HG03521 (cell line): ENCODE data around the gene TNNC1.

Source experiments
- ATAC-seq: cut with Tn5 transposase; IDR thresholded peaks from one replicate; pipeline ENCODE4 v1.9.1; 2021; ENCODE audit warnings: mild to moderate bottlenecking, moderate library complexity; ENCODE audit not compliant: unreplicated experiment

TNNC1 gene

DNA sequence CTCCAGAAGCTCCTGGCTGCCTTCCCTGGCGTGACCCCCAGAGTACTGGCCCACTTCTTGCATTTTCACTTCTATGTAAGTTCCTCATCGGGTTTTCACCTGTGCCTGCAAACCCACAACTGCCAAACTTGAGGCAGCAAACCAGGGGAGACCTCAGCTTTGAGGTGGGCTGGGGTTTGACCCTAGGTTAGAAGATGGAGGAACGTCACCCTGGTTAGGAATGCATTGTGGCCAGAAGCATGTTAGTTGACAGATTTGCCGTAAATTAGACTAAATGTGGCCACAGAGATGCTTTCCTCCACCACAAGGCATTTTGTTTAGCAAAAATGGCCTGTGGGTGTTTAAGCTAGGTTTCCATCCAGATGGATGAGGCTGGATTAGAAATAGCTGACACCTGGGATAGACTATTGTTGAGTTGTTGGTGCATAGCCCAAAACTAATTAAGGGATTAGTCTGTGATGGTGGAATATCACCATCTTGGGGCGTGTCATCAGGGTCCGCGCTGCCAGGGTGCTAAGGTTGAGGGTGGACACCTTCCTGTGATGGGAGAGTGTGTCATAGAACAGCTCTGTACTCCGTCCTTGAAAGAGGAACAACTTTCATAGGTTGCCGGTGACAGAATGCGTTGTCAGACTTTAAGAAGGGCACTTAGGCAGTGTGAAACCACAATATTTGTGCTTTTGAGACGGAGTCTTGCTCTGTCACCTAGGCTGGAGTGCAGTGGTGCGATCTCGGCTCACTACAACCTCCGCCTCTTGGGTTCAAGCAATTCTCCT is 5.1 kb upstream of the TNNC1 start:
- ATAC-seq: no peak

DNA sequence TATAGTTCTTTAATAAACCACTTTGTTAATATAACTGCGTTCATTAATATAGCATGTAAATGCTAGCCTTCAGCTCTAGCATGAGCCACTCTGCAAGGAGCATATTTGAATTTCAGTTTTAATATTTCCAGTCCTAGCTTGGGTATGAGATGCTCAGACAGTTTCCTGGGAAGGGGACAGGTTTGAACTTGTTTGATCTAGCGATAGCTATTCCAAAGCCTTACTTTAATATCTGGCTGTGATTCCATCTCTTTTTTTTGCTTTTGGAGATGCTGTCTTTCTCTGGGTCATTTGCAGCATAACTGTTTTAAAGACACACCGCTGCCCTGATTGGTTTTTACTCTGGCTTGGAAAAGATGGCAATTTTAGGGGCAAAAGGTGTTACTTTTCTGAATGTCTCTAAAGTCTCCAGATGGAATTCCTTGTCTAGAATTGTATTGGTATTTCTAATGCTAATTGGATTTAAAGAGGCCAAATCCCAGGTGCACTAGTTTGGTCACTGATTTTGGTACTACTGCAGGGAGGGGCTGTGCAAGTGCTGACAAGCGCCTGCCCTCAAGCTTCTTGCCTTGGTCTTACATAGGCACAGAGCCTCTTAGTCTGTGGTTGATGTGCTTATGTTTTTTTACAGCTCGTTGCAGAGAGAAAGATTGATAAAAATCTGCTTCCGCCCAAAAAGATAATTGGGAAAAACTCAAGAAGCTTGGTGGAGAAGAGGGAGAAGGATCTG is 4.4 kb upstream of the TNNC1 start:
- ATAC-seq: no peak

DNA sequence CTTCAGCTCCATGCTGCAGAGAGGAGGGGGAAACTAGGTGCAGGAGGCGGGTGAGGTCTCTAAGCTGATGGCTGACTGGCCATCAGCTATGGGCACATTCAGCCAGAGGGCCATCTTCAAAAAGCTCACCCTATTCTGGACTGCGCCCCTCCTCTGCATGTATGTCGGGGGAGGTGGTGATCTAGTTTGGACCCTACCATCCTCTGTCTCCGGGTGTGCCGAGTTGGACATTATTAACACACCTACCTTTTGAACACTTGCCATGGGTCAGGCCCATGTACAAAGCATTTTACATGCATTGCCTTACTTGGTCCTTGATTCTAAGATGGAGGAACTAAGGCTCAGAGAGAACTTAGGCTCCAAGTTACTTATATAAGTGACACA is 3.0 kb upstream of the TNNC1 start:
- no peak for ATAC-seq

DNA sequence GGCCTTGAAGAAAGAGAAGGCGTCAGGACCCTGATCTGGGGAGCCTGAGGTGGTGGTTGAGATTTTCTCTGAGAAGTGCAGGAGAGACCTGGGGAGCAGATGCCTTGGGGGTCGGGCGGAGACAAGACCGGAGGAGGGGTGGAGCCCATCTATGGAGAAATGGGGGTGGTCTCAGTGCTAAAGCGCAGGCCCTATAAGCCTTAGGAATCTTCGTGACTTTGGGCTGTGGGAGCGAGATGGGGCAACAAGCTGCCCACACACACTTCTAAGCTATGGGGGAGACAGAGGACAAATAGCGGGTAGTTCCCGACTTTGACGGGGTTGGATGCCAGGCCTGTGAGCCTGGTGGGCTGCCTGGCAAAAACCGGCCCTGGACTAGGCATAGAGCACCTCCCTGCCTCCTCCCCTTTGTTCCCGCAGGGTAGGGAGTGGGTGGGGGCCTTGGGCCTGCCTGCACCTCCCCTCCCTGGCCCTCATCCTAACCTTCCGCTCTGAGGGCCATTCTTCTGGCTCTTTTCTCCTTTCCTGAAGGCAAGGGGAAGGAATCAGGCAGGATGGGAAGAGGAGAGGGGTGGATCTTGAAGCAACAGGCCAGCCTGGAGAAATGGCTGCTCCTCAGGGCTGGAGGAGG is 2.4 kb upstream of the TNNC1 start:
- ATAC-seq: no peak

DNA sequence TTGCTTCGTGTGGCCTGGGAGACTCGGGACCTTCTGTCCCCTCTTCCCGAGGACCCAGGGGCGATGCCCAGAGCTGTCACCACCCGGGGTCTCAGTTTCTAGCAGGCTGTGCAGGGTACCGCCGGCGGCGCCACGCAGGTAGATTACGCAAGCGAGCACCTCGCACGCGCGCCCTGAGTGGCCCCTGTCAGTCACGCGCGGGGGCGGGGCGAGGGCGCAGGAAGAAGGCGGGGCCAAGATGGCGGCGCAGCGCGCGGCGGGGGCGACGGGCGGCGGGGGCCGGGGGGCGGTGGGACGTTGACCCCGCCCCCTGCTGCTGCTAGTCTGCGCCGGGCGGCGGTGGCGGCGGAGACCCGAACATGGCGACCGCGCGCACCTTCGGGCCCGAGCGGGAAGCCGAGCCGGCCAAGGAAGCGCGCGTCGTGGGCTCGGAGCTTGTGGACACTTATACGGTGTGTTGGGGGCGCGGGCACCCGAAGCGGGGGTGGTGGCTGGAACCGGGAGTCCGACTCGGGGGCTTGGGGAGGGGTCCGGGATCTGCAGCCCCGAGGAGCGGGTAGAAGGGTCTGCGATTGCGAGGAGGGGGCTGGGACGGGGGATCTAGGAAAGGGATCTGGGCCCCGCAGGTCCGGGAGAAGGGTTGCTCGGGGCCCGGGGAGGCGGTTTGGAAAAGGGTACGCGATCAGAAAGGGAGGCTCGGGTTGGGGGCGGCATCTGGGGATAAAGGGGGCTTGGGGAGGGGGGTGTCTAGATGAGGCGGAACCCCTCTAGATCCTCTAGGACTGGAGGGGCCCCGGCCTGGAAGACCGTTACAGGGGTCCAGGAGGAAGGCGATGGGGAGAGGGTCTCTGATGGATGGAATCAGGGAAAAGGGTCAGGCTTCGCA is 1.7 kb upstream of the TNNC1 start, which contains the start of gene NISCH:
TSS of gene NISCH (plus strand) at position 322 of the 886 bp plus-strand sequence. CDS start at position 360, 38 bp downstream.
- peak; percentile 76 for ATAC-seq

DNA sequence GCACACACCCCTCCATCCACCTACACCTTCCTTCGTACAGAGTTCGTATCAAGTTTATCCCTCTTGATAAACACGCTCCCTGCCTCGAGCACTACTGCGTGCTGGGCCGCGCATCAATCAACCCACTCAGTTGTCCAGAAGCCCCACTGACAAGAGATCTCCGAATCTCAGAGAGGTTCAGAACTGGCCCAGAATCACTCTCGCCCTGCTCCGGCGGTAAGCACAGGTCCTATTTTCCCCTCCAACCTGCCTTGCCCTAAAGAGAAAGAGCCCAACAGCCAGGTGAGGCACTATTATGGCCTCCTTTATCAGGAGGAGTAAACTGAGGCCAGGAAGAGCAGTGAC is 1.1 kb upstream of the TNNC1 start:
- ATAC-seq: no peak

DNA sequence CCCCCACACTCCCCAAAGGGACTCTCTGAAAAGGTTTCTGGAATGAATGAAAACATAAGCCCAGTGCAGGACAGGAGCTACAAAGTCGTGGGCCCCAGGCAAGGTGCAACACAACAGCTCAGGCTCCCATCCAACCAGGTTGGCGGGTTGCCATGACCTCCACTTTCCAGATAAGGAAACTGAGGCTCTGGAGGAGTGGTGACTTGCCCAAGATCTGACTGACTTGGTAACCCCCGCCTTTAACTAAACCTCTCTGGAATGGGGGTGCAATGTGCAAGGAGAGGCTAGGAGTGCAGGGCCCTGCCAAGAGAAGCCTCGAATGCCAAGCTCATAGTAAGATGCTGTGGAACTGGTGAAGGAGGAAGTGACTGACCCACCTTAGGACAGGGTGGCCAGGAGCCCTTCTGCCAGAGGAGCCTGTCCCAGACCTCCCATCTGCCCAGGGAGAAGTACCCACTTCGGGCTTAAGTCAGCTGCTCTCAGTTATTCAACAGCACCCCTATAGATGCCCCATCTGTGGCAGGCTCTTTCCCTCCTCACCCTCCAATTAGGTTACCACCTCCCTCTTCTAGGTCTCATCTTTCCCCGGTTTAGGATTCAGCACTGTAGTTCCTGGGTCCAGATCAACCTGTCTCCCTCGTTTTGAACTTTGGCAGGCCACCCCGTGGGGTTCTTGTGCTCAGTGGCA is 553 bp upstream of the TNNC1 start:
- no peak for ATAC-seq

DNA sequence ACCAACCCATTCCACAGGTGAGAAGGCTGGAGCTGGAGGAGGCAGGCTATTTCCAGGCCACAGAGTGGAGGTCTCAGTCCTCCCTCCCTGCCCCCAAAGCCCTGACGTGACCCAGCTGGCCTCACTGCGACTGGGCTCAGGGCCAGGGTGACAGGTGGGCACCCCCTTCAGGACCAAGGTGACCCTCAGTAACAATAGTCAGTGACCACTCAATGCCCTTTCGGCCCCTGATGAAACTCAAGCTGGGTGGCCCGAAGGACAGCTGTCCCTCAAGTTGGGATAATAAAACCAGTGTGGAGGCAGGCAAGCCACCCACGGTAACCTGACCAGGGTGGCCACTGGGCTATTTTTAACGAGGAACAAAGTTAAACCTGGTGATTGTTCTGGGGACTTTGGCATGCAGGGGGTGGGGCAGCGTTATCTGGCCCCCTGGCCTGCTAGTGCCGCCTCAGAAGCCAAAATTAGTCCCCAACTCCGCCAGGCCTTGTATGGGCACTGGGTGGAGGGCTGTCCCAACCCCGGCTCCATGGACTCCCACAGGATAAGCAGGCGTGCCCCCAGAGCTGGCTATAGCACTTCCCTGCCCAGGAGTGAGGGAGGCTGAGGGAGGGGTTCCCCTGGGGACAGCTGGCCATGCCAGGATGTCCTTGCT is 1.1 kb downstream of the TNNC1 start:
- no peak for ATAC-seq

DNA sequence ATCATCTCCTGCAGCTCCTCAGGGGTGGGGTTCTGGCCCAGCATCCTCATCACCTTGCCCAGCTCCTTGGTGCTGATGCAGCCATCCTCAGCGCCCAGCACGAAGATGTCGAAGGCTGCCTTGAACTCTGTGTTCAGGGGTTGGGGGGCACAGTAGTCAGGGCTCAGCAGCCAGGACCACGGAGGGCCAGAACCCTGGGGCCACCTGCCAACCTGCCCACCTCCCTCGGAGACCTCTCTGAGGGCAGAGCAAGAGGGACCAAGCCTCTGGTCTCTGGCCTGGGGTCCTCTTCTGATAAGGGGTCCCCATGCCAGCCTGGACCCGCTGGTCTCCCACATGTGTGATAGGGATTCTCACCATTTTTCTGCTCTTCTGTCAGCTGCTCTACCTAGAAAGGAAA is 1.7 kb downstream of the TNNC1 start:
- no peak for ATAC-seq

DNA sequence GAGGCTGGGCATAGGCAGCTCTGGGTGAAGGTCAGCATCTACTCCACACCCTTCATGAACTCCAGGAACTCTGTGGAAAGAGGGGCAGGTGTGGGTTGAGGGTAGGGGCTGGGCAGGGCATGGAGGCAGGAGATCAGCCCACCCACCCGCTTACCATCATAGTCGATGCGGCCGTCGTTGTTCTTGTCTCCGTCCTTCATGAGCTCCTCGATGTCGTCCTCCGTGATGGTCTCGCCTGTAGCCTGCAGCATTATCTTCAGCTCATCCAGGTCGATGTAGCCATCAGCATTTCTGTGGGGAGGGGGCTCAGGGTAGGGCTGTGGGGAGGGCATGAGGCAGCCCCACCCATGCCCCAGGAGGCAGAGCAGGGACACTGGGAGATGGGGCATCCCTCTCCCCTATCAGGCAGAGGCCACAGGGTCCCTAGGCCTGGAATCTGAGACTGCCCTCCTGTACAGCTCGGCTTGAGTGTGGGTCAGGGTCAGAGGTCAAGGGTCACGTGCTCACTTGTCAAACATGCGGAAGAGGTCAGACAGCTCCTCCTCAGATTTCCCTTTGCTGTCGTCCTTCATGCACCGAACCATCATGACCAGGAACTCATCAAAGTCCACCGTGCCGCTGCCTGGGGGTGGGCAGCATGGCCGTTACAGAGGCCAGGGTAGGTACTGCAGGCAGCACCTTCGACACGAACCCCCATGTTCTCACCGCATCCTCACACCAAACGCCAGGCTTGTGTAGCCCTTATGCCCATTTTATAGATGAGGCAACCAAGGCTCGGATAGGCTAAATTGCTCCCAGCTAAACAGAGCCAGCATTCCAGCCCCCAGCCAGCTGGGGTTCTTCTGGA is 2.4 kb downstream of the TNNC1 start:
- no peak for ATAC-seq

DNA sequence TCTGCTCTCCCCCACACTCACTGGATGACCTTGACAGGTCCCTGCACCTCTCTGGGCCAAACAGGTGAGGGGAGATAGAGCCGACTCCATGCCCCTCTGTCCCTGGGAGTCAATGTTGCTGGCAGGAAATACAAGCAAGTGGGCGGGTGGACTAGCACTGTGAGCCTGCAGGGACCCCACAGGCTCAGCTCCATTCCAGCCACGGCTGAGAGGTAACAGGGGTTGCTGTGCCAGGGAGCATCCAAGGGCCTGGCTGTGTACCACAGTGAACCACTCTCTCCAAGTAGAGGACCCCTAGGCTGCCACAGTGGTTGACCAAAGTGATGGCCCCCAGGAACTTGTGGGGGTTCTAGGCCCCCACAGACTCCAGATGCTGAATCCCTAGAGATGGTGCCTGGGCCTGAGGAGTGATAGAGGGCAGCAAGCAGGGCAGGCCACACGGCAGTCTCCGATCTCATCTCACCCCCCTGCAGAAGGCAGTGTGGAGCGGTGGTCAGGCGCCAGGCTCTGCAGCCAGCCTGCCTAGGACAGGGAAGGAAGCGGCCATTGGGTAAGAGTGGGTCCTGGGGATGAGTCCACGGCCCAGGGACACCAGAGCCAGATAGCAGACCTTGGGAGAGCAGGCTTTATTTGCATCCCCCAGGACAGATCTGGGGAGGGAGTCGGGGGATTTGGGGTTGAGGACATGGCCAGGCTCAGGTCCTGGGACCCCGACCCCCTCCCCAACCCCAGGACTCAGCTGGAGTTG is 3.2 kb downstream of the TNNC1 start:
- no peak for ATAC-seq

DNA sequence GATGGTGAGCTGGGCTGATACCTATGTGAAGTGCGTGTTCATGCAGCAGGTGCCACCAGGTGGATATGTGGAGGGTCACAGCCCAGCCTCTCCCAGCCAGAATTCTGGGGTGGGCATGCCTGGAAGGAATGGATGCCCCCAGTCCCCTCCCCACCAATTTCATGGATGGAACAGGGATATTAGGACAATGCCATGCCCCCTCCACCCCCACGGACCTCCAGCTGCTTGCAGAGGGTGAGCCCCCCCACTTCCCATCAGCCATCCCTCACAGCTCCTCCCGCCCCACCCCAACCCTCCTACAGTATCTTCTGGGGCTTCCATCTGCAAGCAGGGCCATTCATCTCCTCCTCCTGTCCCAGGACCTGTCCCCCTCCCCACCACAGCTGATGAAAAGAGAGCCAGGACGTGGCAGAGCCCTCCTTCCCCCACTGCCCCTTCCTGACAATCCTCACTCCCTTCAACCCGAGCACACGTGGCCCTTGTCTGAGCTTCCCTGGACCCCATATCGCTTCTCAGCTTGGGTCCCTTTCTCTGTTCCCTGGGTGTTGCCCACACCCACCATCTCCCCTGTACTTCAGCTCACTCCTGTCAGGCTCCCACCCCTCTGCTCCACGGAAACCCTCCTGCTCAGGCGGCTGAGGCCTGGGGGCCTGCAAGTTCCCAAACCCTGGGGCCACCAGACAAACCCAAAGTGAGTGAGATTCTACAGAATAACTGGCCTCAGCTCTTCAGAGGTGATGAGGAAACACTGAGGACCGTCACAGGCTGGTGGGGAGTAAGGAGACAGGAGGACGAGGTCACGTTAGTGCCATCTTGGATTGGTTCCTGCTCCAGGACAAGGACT is 6.1 kb downstream of the TNNC1 start:
- ATAC-seq: no peak

DNA sequence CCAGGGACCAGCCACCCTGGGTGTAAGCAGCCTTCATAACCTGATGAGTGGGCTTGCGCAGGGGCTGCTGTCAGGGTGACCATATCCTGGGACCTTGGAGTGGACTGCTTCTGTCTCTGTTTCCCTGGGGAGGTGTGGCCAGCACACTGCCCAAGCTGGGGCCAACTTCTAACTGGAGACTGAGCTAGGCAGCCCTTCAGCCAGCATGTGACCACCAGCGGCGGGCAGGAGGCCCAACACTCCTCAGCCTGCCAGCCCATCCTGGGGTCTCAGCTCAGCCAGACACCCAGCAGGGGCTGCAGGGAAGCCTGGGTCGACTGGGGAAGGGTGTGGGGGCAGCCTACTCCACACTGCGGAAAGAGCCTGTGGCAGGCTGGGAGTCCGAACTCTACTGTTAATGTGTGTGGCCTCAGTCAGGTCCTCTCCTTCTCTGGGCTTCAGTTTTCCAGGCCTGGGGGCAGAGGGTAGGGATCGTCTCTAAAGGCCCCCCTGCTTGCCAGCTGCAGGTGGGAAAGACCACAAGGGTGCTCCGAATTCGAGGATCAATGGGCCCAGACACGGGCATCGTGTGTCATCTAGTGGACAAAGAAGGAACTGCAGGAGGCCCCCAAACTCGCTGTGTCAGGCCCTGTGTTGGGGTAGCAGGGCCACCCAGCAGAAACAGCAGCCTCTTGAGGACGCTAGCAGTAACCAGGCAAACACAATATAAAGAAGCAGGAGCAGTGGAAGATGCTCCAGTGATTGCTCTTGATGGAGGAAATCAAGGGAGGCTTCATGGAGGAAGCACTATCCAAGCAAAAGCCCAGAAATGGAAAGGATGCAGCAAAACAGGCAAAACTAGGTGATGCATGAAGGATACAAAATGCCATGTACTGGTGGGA is 7.0 kb downstream of the TNNC1 start:
- no peak for ATAC-seq

DNA sequence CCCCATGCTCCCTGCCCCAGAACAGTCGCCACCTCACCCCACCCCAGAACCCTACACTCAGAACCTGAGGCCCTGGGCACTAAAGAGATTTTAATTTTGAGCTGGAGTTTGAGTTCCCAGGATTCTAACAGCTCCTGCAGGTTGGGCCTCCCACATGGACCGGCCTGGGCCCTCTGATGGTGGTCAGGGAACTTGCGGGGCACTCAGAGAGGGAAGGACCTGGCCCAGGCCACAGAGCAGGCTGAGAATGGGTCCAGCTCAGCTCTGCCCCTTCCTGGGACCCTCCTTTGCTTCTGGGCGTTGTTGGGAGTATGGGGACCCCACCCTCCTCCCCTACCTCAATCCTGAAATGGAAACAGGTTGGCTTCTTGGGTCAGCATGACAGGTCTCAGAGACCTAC is 7.8 kb downstream of the TNNC1 start:
- no peak for ATAC-seq

DNA sequence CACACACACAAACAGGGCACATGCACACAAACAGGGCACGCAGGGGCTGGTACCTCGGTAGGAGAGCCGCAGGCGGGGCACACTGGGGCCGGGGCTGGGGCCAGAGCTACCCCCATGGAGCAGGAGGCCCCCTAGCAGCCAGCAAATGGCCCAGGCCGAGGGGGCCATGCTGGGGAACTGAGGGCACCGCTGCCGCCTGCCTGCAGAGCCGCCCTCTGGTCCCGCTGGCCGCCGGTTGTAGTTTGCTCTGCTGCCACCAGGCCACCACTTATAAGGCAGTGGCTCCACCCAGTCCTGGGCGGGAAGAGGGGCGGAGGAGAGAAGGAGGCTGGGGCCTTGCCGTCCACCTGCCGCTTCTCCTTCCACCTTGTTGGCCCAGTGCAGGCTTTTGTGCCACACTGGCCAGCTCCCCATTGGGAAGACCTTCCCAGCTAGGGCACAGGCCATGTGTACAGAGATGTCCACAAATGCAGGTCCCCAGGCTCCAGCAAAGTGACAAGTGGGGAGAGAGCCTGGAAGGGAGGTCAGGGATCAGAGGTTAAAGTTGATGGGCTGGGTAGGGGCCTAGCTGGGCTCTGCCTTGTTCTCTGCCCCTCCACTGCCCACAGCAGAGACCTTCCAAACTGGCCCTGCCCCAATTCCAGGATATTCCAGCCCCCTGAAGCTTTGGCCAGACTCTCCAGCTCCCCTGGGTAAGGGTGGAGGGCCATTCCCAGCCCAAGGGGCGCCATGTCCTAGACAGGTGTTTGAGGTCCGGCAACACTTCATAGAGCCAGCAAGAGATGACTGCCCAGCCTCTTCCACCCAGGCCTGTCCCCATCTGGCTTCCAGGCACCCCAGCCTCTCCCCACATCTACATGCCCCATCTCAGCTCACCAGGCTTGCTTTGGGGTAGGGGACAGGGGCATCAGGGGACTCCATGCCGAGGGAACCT is 8.7 kb downstream of the TNNC1 start, which contains the start of gene SEMA3G:
TSS of gene SEMA3G (minus strand) at position 244 of the 934 bp plus-strand sequence. CDS start at position 168, 76 bp downstream.
- peak; percentile 87 for ATAC-seq
